GM19324 (cell line): ENCODE measurements around the gene ABTB2.

ENCODE experiments used
- ATAC-seq: cut with Tn5 transposase; IDR thresholded peaks from one replicate; pipeline ENCODE4 v1.9.1; 2021; ENCODE audit warnings: mild to moderate bottlenecking, moderate library complexity; ENCODE audit not compliant: unreplicated experiment, low FRiP score

ABTB2 gene

DNA sequence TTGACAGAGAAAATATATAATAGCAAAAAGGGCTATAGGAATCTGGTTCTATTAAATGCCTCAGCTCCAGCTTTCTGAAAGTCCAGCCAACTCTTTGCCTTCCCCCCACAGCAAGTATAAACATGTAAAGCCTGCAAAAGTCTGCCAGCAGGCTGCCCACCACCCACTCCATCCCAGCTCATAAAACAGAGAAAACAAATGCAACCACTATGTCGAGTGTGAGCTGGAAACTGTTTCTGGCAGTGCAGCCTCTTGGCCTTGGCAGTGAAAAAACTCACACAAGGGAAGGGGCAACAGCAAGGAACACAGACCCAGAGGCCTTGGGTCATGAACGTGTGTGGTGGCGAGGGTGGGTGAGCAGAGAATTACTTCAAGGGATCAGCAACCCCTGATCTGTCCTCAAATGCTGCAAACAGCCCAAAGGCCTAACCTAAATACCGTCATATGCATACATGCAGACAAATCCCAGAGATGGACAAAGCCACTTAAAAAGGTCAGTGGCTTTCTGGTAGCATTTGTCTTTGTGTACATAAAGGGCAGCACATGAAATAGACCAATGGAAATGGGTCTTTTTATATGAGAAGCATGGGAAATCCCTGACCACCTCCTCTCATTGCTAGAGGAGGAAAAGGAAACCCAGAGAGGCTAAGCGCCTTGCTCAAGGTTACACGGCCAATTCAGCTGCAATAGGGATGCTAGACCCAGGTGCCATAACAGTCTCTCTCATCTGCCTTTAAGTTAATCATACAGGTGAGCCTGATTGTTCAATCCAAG is 177.6 kb downstream of the ABTB2 start:
- no peak for ATAC-seq

DNA sequence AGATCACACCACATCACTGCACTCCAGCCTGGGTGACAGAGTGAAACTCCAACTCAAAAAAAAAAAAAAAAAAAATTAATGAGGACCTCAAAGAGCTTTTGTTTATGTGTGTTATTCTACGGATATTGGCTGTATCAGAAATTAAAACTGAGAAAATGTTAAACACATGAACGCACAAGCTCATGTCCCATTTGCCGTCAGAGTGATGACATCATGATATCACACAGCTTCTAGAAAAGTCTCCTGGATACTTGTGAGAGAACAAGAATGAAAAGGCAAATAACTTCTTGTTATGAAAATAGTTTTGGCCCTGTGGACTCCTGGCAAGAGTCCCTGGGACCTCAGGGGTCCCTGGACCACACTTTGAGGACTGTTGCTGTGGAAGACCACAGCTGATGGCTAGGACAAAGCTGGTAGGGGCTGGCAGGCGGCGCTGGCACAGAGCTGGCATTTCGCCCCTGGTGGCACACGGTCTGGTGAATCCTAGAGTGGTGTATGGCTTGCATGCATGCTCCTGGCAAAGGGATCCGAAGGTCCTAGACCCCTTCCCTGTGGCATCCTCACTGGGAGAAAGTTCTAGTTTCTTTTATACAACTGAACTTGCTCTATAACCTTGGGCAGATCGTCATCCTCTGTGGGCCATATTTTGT is 178.7 kb downstream of the ABTB2 start:
- no peak for ATAC-seq

DNA sequence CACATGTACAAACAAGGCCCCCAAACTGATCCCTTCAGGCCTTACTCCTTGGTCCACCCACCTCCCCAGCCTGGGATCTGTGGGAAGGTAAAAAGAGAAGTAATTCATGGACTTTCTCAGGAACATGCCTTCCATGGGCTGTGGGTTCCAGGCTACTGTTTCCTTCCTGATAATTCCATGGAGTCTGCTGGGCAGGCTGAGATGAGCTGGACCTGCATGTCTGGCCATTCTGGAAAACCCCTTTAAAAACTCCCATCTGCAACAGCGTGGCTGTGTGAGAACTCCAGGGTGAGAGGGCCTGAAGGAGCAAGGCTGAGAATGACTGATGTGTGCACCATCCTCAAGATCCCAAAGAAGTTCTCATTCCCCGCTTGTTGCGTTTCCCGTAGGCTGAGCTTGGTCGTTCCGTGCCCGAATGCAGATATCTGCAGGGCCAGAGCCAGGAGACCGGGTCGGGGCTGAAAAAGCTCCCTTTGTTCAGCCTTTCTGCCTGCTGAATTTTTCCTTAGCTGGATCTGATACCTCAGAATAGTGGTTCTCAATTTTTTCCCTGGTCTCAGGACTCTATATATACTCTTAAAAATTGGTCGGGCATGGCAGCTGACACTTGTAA is 179.5 kb downstream of the ABTB2 start:
- ATAC-seq: no peak

DNA sequence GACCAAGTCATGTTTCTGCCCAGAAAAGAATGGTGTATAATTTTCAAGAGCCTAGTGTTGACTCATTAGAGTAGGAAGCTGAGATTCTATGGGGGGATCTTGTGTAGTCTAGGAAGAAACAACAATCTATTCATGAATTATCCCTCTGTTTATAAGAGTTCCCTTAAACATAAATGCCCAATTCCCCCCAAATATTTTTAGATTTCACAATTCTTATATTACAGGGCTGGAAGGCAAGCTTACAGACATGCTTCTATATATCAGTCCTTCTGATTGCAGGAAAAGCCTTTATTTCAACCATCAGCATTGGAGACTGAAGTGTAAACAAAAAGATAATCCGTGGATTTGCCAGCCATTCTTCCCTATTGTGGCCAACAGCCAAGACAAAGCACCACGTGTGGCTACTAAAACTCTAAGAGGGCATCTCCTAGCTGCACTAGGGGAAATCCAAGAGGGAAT is 181.0 kb downstream of the ABTB2 start:
- no peak for ATAC-seq

DNA sequence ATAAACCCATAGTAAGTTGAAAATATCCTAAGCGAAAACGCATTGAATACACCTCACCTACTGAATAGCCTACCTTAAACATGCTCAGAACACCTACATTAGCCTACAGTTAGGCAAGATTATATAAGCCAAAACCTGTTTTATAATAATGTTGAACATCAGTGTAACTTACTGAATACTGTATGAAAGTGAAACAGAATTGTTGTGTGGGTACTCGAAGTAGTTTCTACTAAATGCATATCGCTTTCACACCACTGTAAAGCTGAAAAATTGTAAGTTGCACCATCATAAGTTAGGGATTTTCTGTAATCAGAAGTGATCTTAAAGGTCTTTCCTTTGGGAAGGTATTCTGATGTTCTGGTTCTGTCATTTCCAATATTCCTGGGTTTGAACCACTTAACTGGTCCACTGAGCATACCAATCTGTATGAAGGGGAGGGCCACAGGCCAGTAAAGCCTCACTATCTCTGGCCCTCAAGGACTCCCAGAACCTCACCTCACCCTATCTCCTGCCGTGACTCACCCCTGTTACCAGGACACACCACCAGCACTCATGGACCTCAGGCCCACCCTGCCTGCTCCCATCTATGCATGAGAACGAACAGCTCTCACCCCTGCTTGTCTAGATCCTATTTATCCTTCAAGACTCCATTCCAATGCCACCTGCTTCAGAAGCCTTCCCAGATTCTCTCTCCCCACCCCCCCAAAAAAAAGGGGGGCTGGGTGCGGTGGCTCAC is 182.4 kb downstream of the ABTB2 start:
- no peak for ATAC-seq

DNA sequence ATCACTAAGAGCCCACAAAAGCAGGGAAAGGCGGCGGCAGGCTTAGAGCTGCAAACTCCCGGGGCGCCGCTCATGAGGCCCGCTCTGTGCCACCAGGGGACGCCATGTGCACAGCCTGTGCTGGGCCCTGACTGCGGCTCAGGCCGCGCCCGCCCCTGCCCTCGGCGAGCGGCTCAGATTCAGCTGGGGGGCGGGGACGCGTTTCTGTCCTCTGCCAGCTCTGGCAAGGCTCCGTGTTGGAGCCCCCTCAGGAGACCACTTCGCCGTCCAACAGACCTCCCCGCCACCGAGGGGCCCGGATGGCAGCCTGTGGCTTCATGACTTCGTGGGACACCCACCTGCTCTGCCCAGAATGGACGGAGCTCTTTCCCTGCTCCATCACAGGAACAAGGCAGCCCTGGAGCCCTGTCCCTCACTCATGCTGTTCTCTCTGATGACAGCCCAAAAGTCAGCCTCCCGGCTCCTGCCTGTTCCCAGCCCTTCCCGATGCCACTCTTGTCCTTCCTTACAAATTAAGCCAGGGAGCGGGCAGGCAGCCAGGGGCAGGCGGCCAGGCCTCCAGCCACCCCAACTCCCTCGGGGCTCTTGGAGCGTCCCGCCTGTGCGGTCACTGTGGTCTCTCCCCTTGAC is 183.3 kb downstream of the ABTB2 start:
- ATAC-seq: peak; percentile 81

DNA sequence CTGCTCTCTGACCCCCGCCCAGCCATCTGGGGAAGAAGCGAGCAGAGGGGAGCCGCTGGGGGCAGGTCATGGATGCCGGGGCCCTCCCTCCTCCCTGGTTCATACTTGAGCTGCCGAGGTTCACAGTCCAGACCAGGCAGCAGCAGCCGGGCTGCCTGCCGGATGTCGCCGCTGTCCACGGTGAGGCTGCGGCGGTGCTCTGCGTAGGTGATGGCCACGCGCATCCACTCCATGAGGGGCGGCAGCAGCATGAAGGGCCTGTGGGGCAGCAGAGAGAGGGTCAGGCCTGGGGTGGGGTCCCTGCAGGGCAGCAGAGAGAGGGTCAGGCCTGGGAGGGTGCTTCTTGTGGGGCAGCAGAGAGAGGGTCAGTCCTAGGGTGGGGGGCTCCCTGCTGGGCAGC is 184.8 kb downstream of the ABTB2 start:
- no peak for ATAC-seq

DNA sequence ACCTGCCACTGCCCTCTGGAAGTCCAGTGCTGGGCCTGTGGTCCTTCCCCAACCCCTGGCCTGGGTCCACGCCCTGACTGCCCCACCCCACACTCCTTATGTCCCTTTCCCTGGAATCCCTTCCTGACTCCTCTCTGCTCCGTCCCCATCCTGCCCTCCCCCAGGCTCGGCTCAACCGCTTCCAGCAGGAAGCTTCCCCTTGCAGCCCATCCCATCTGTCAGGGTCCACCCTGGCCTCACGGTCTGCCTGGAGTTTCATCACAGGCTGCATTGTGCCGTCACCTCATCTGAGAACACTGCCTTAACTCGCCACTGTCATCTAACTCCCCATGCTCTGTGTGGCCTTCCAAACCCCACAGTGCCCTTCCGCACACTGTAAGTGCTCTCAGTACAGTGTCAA is 188.1 kb downstream of the ABTB2 start:
- no peak for ATAC-seq

DNA sequence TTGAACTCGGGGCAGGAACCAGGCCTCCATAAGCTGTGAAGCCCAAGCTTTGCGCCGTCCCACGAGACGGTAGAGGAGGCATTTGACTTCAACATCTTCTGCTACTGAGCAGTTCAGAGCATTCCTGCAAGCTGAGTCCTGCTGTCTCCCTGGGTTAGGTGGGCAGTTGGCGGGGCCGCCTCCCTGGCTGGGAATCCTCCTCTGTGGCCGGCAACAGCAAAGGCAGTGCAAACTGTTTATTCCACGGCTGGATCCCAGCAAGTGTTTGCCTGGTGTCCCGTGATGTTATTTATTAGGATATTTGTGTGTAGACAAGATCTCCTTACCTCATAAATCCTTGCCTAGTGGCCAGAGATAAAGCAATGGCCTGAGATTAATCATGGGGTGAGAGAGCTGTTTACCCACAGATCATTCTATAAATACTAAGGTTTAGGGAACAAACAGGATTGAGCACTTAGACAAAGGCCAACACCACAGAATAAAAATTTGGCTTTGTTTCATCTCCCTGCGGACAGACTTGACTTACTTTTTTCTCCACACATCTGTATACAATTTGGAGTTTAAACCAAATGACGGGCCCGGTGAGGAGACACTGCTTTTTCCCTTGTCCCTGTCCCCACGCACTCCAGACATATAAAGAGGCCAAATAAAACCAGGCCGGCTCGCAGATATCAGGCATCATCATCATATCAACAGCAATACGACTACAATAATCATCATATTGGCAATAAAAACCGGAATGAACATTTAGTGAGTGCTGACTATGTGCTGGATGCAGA is 189.0 kb downstream of the ABTB2 start:
- no peak for ATAC-seq

DNA sequence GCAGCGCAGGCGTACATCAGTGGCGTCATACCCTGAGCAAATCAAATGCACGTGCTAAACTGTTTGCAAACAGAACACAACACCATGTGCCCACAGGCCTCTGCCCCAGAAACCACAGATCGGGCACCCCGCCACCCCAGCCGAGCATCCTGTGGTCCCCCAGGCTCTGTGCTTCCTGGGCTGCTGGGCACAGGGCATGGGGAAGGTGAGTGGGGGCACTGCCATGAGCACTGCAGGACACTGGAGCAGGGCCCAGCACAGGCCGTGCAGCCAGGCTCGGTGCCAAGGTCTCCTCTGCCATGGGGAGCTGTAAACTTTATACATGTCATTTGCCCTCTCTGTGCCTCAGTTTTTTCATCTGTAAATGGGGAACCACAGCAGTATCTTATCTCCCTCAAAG is 189.8 kb downstream of the ABTB2 start:
- ATAC-seq: no peak

DNA sequence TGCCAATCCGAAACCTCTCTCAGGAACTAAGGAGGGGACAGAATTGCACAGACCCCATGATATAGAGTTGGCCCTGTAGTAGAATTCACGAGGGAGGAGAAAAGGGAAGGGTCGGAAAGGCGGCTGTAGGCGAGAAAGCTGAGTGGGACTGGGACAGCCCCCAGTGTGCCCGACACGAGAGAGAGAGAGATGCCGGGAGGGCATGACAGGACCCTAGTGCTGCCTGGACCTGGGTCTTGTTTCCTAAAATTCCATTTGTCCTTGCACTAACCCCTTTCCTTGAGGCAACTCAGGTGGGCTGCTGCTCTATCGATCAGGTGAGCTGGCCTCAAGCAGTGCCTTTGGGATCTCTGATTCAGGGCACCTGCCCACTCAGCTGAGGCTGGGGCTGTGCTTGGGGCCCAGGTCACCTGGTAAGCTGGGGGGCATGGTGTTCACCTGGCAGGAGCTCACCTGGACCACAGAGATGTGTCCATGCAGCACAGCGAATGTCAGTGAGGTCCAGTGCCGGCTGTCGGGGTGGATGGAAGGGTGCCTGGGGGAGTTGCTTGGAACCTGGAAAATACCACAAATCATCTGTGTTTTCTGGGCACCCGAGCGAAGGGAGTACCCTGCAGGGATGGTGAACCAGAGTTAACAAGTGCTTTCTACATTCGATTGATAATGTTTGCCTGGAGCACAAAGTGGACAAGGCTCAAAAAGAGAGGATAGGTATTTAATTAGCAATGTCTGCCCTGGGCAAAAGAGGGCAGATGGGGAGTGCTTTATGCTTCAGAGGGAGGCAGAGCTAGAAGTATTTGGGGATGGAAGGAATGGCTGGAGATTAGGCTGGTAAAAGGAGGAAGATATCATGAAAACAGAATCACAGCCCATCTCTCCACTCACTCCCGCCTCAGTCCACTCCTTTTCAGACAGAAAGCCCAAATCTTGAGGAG is 190.7 kb downstream of the ABTB2 start:
- ATAC-seq: no peak

DNA sequence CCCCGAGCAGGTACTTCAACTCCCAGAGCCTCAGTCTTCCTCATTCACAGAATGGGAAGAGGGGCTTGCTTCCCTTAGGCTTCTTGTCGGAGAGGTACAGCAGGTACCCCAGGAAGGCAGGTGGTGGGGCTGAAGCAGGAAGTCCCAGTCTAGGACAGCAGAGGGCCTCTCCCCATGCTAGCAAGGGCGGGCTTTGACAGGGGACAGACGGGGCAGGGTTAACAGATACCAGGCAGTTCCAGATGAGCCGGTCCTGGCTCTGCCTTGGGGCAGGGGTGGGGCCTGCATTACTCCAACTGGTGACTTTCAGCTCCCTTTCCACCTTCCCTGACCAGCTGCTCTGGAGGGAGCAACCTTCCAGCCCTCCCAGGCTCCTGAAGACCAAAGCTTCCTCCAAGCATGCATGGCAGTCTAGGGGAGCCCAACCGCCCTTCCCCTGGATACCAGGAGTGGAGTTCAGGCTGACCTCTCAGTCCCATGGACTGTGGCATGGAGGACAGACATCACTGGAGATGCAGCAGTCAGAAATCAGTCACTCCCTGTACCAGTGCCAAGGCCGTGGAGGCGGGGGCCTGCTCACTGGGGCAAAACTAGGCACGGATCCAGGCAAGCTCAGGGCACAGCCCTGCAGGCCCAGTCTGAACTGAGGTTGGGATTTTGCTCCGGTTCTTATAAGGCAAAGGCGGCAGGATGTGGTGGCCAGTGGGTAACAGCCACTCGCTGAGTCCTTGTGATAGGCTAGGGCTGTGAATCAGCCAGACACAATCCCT is 191.8 kb downstream of the ABTB2 start:
- no peak for ATAC-seq

DNA sequence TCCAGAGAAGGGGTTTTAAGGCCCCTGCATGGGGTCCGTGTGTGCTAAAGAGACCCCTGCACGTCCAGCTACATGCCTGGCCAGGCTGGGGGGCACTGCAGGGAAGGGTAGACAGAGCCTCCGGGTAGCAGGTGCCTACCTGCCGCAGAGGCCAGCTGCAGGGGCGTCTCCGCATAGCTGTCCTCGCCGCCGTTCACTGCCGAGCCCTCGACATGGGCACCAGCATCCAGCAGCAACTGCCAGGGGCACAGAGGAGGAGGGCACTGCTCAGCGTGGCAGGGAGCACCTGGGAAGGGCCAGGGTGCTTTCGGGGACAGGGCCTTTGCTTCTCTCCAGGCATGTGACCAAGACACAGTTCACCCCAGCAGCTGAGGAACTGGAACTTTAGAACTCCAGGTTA is 192.7 kb downstream of the ABTB2 start:
- no peak for ATAC-seq

DNA sequence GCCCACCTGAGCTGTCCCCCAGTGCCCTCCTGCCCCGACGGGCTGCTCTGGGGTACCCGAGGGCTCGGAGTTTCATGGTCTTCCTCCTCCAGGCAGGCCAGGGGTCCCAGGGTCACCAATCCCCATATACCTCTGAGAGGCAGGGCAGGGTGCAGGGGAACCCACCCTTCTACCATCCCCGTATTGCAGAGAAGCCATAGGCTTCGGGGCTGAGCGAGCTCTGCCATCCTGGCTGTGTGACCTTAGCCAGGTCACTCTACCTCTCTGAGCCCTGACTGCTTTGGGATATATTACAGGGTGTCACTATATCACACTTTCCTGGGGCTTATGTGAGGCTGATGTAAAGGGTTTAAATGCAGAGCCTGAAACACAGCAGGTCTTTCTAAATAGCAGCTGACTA is 195.0 kb downstream of the ABTB2 start:
- ATAC-seq: no peak

DNA sequence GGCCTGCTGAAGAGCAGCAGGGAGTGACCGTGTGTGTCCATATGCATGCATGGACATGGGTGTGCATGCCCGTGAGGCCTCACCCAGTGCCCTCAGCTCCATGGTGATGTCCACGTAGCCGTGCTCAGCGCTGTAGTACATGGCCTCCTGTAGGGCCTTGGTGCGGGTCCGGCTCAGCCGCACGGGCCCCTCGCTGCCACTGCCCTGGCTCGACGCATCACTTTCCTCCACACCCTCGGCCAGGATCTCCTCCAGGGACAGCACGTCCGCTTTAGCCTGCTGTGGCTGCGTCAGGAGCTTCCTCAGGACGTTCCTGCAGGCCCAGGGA is 195.4 kb downstream of the ABTB2 start:
- ATAC-seq: no peak

DNA sequence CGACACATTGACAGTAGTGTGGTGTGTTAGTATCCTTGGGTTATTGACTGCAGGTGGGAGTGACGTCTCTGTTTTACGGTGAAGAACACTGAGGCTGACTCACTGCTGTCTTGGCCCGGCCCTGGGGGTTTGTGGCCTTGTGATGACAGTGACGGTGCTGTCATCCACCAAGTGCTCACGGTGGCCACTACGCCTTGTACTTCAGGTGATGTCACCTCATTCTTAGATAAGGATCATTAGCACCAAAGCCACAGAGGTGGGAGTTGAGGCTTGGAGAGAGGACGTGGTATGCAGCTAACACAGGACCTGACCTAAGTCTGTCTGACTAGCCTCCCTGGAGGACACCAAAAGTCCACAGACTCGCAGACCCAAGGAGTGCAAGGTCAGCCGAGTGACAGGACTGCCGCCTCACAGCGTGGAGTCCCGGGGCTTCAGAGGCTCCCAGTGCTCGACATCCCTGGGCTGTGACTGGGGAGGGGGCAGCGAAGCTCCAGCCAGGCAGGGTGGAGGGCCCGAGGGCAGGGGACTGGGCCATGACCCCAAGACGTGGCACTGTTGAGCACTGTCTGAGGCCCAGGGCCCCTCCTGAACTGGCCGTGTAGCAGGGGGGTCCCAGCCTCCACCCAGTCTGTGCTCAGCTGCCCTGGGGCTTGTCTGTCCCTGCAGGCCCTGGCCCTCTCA is 195.9 kb downstream of the ABTB2 start:
- no peak for ATAC-seq

DNA sequence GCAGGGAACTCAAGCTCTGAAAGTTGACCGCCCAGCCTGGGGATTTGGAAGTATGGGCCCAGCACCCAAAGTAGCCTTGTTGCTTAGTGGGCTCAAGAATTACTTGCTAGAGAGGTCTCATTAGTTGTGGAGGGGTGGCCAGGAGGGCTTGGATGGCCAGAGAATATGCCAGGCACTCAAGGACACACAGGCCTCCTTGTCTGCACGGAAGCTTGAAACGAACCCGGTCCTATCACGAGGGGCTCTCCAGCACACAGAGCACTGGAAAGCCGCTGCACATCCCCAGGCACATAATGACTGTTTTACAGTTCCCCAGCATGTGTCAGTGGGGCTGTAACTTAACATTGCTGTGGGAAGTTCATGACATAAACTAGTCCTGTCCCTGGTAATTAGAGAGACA is 196.4 kb downstream of the ABTB2 start:
- ATAC-seq: no peak

DNA sequence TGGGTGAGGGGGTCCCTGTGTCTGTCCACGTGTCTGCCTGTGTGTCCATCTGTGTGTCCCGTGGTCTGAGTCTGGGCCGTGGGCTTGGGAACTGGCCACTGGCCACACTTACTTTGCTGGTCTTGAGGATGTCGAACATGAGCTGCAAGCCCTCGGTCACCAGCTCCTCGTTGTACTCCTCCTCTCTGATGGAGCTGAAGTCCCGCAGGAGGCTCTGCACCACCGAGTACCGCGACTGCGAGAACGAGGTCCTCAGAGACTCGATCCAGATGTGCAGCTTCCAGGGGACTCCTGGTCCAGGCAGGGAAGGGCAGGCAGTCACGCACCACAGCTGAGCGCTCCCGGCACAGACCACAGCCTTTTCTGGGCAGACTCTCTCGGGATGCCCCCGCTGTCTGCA is 197.0 kb downstream of the ABTB2 start:
- ATAC-seq: no peak
